K562 (cell line): Measurements from ENCODE around the gene RPRML. TPM values are rescaled to one million over a fixed set of nuclear protein-coding genes. Genes with fewer than 3 reads are reported as not detected.

ENCODE experiments used
- ATF7 ChIP-seq: fragments of 450-650 bp; IDR thresholded peaks from 2 replicates; pipeline ENCODE4 v1.7.1; 2014; ENCODE audit warnings: mild to moderate bottlenecking, moderate library complexity
- CSDE1 ChIP-seq, 2 experiments: fragments of 450-650 bp; IDR thresholded peaks; 2 replicates each; pipeline ENCODE4 v1.6.1; 2016; ENCODE audit warnings: mild to moderate bottlenecking in 1 of 2
- ERF ChIP-seq: fragments of 450-650 bp; formaldehyde crosslinking; IDR thresholded peaks from 2 replicates; pipeline ENCODE4 v1.4.0; 2020; ENCODE audit warnings: mild to moderate bottlenecking, mixed read lengths
- GABPB1 ChIP-seq: sonication (generic); formaldehyde crosslinking; IDR thresholded peaks from 2 replicates; pipeline ENCODE4 v1.8.0; 2022; ENCODE audit warnings: mild to moderate bottlenecking, missing genetic modification reagents
- LCOR ChIP-seq: sonication (generic); formaldehyde crosslinking; IDR thresholded peaks from 2 replicates; pipeline ENCODE4 v1.8.0; 2022; ENCODE audit warnings: mild to moderate bottlenecking, missing genetic modification reagents
- MEF2A ChIP-seq: IDR thresholded peaks from 2 replicates; pipeline ENCODE4 v1.6.1; 2011; ENCODE audit warnings: low read depth, mild to moderate bottlenecking, low read length, moderate library complexity; ENCODE audit not compliant: control insufficient read depth
- POLR2B ChIP-seq: fragments of 450-650 bp; IDR thresholded peaks from 2 replicates; pipeline ENCODE4 v1.6.1; 2018; ENCODE audit warnings: low read depth; ENCODE audit not compliant: partially characterized antibody
- PYGO2 ChIP-seq: fragments of 450-650 bp; IDR thresholded peaks from 2 replicates; pipeline ENCODE4 v1.6.1; 2016; ENCODE audit warnings: mild to moderate bottlenecking, missing genetic modification characterization, moderate library complexity, missing compliant biosample characterization
- REST ChIP-seq, 2 experiments: fragments of 450-650 bp; formaldehyde crosslinking in 1 of 2; IDR thresholded peaks; 2 replicates each; pipeline versions ENCODE4 v1.4.0 to v1.6.1; 2014 to 2020; ENCODE audit warnings: mild to moderate bottlenecking in 2 of 2, borderline replicate concordance in 1 of 2, low read depth in 1 of 2
- RHOXF2B ChIP-seq: fragments of 250-450 bp; sonication (Bioruptor Pico); conservative IDR thresholded peaks from 2 replicates; pipeline ENCODE4 v1.5.1; 2021
- SETDB1 ChIP-seq: IDR thresholded peaks from one replicate; pipeline ENCODE4 v1.6.1; 2012; ENCODE audit warnings: low read length, control low read depth, inconsistent platforms
- XRCC3 ChIP-seq: fragments of 450-650 bp; IDR thresholded peaks from 2 replicates; pipeline ENCODE4 v1.6.1; 2017; ENCODE audit warnings: mild to moderate bottlenecking, moderate library complexity
- ZNF644 ChIP-seq: fragments of 200-800 bp; sonication (Bioruptor generic); IDR thresholded peaks from 2 replicates; pipeline ENCODE4 v1.6.1; 2016; ENCODE audit warnings: low read depth, missing genetic modification characterization, missing compliant biosample characterization
- ZNF778 ChIP-seq: fragments of 450-650 bp; formaldehyde crosslinking; IDR thresholded peaks from 2 replicates; pipeline ENCODE4 v1.4.0; 2020; ENCODE audit warnings: mild to moderate bottlenecking, moderate library complexity
- polyA plus RNA-seq, 8 experiments: library from polyadenylated mRNA; depleted of rRNA in 4 of 8; stranded (reverse) in 5 of 8; unstranded in 3 of 8; fragments of >200 nt; fragmentation: Nextera tagmentation in 2 of 8; fragmentation: Illumina TruSeq in 1 of 8; extraction: Ambion mirVana in 2 of 8; extraction: Trizol in 1 of 8; gene quantifications; 2 replicates each; pipeline versions ENCODE4 v1.2.1 to v1.2.3, GENCODE V29; 2011 to 2014; ENCODE audit warnings: inconsistent platforms in 1 of 8, missing spikeins in 1 of 8
- total RNA-seq, 7 experiments: library from RNA; depleted of rRNA in 6 of 7; stranded (reverse); fragments of >200 nt in 6 of 7; fragmentation: Illumina TruSeq in 2 of 7; extraction: Trizol in 2 of 7; gene quantifications; 2 replicates each; pipeline versions ENCODE4 v1.2.1 to v1.2.3, GENCODE V29; 2011 to 2021; ENCODE audit warnings: low replicate concordance in 1 of 7
- TF ChIP-seq, protein P1 (sequence below): sonication (generic); formaldehyde crosslinking; IDR thresholded peaks from 2 replicates; pipeline ENCODE4 v1.8.1; 2023; ENCODE audit warnings: mild to moderate bottlenecking, missing genetic modification reagents
- TF ChIP-seq, protein P2 (sequence below): fragments of 450-650 bp; IDR thresholded peaks from 2 replicates; pipeline ENCODE4 v1.6.1; 2016; ENCODE audit warnings: missing biosample characterization, missing genetic modification characterization

RPRML gene
- total and polyA plus RNA-seq, 9 of the 15 experiments (the other 6 are each of a cell fraction or from before 2014, with no cell fraction given), result not detected

- 0 out of 2 replicates have a peak, but pooled peaks have one; percentile 31 for TF ChIP-seq ZNF644 (tag)
- TF ChIP-seq MEF2A, result no peak
- TF ChIP-seq POLR2B, result no peak
- TF ChIP-seq, protein P1, sequence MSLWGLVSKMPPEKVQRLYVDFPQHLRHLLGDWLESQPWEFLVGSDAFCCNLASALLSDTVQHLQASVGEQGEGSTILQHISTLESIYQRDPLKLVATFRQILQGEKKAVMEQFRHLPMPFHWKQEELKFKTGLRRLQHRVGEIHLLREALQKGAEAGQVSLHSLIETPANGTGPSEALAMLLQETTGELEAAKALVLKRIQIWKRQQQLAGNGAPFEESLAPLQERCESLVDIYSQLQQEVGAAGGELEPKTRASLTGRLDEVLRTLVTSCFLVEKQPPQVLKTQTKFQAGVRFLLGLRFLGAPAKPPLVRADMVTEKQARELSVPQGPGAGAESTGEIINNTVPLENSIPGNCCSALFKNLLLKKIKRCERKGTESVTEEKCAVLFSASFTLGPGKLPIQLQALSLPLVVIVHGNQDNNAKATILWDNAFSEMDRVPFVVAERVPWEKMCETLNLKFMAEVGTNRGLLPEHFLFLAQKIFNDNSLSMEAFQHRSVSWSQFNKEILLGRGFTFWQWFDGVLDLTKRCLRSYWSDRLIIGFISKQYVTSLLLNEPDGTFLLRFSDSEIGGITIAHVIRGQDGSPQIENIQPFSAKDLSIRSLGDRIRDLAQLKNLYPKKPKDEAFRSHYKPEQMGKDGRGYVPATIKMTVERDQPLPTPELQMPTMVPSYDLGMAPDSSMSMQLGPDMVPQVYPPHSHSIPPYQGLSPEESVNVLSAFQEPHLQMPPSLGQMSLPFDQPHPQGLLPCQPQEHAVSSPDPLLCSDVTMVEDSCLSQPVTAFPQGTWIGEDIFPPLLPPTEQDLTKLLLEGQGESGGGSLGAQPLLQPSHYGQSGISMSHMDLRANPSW (CRISPR knock-in tag), result no peak
- peak; percentile 99 for TF ChIP-seq REST (IDR thresholded peaks at IDR 0.05; ENCODE audit: borderline replicate concordance)
- peak; percentile 95 for TF ChIP-seq REST (CRISPR knock-in tag; IDR thresholded peaks at IDR 0.05; ENCODE audit: low read depth)
- TF ChIP-seq ERF (CRISPR knock-in tag), result no peak
- no peak for TF ChIP-seq PYGO2 (tag)
- peak; percentile 28; the same call in 1 of the 2 replicates for TF ChIP-seq GABPB1 (CRISPR knock-in tag)
- TF ChIP-seq XRCC3, result no peak
- TF ChIP-seq, protein P2, sequence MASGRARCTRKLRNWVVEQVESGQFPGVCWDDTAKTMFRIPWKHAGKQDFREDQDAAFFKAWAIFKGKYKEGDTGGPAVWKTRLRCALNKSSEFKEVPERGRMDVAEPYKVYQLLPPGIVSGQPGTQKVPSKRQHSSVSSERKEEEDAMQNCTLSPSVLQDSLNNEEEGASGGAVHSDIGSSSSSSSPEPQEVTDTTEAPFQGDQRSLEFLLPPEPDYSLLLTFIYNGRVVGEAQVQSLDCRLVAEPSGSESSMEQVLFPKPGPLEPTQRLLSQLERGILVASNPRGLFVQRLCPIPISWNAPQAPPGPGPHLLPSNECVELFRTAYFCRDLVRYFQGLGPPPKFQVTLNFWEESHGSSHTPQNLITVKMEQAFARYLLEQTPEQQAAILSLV (tag), result no peak
- TF ChIP-seq ATF7, result no peak
- TF ChIP-seq ZNF778 (CRISPR knock-in tag), result no peak
- TF ChIP-seq LCOR (CRISPR knock-in tag), result no peak
- no peak for TF ChIP-seq CSDE1 (IDR thresholded peaks at IDR 0.05)
- no peak for TF ChIP-seq RHOXF2B
- TF ChIP-seq SETDB1, result no peak
Measured at GRCh38 chr17:46964315-46965265, 14.5 kb downstream of the RPRML start (continued).
